PC-9 (cell line): Measurements from ENCODE around the gene AADACL3.

ENCODE experiments used
- EZH2 ChIP-seq: fragments of 200-600 bp; sonication (generic); IDR thresholded peaks from 2 replicates; pipeline ENCODE4 v1.8.0; 2017; ENCODE audit warnings: antibody characterized with exemption, low read depth
- TF ChIP-seq, protein P1 (sequence below): fragments of 200-600 bp; sonication (generic); conservative IDR thresholded peaks from 2 replicates; pipeline ENCODE4 v1.6.1; 2017; ENCODE audit warnings: mixed run types, antibody characterized with exemption, mild to moderate bottlenecking, moderate library complexity

- no peak for TF ChIP-seq EZH2
- TF ChIP-seq, protein P1, sequence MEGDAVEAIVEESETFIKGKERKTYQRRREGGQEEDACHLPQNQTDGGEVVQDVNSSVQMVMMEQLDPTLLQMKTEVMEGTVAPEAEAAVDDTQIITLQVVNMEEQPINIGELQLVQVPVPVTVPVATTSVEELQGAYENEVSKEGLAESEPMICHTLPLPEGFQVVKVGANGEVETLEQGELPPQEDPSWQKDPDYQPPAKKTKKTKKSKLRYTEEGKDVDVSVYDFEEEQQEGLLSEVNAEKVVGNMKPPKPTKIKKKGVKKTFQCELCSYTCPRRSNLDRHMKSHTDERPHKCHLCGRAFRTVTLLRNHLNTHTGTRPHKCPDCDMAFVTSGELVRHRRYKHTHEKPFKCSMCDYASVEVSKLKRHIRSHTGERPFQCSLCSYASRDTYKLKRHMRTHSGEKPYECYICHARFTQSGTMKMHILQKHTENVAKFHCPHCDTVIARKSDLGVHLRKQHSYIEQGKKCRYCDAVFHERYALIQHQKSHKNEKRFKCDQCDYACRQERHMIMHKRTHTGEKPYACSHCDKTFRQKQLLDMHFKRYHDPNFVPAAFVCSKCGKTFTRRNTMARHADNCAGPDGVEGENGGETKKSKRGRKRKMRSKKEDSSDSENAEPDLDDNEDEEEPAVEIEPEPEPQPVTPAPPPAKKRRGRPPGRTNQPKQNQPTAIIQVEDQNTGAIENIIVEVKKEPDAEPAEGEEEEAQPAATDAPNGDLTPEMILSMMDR: no peak
These were observed 41.0 kb downstream of the AADACL3 start for GRCh38 chr1:12756768-12757413.
